ENCODE measurements around the gene C2CD5. TPM values are rescaled to one million over a fixed set of nuclear protein-coding genes. Genes with fewer than 3 reads are reported as not detected.
A peak's percentile ranks its signal among the peaks of the same experiment; 100 is the strongest.

The C2CD5 gene
- total RNA-seq, 4 donors from 2014 or later: 52.7 to 77.4 (median 55.8) TPM

- H3K36me3 ChIP-seq: peaks cover 6 to 15% of the 10 kb centered on the region in 2 donors
- 95 to 98% methylated on average over 2 of the region's 2 CpGs for WGBS, 2 donors
- no peak for DNase-seq
- TF ChIP-seq CTCF (IDR thresholded peaks at IDR 0.05) (no peak), POLR2A (IDR thresholded peaks at IDR 0.05) (no peak)
- intact Hi-C loops (cut with DNase I): no loop called here
- H3K27ac ChIP-seq: no peak overlapping the region
- no peak overlapping the region for H3K4me3 ChIP-seq (replicated peaks in 1 of 3)
- H3K4me1 ChIP-seq: peaks cover 8 to 10% of the 10 kb centered on the region in 2 donors
- no peaks in the 10 kb centered on the region for H3K9me3 ChIP-seq
- H3K27me3 ChIP-seq: no peaks in the 10 kb centered on the region
Measured at GRCh38 chr12:22525426-22525825, 18.9 kb downstream of the C2CD5 start.

GRCh38 chr12:22518998-22519397 is 25.3 kb downstream of the C2CD5 start:
- Histone ChIP-seq H3K27ac (no peak overlapping the region), H3K27me3 (no peaks in the 10 kb centered on the region), H3K4me1 (peaks cover 0 to 4% of the 10 kb centered on the region in 2 donors), H3K4me3 (replicated peaks in 1 of 3) (no peak overlapping the region), H3K36me3 (peaks cover 1 to 14% of the 10 kb centered on the region in 2 donors), H3K9me3 (no peaks in the 10 kb centered on the region)
- no peak for DNase-seq
- 87 to 88% methylated on average over 6 of the region's 6 CpGs for WGBS, 2 donors
- TF ChIP-seq CTCF (IDR thresholded peaks at IDR 0.05): no peak
- intact Hi-C loops (cut with DNase I): no loop called here

GRCh38 chr12:22518060-22518719 is 26.2 kb downstream of the C2CD5 start:
- DNase-seq: peak; percentile 67 to 70
- 3 to 5% methylated on average over 1 of the region's 1 CpG for WGBS, 2 donors
- H3K27ac ChIP-seq: no peak overlapping the region
- peaks cover 0 to 4% of the 10 kb centered on the region in 2 donors for H3K4me1 ChIP-seq
- intact Hi-C loops (cut with DNase I): no loop called here
- no peak overlapping the region for H3K4me3 ChIP-seq (replicated peaks in 1 of 3)
- no peaks in the 10 kb centered on the region for H3K27me3 ChIP-seq
- H3K36me3 ChIP-seq: peaks cover 0 to 14% of the 10 kb centered on the region in 2 donors
- TF ChIP-seq POLR2A (IDR thresholded peaks at IDR 0.05) (no peak), CTCF (IDR thresholded peaks at IDR 0.05) (no peak)
- no peaks in the 10 kb centered on the region for H3K9me3 ChIP-seq

GRCh38 chr12:22514875-22515274 is 29.5 kb downstream of the C2CD5 start:
- Histone ChIP-seq H3K9me3 (no peaks in the 10 kb centered on the region), H3K27ac (no peak overlapping the region), H3K27me3 (no peaks in the 10 kb centered on the region), H3K4me3 (replicated peaks in 1 of 3) (no peak overlapping the region), H3K4me1 (peaks cover 7 to 12% of the 10 kb centered on the region in 2 donors), H3K36me3 (peaks cover 0 to 3% of the 10 kb centered on the region in 2 donors)
- no peak for TF ChIP-seq CTCF (IDR thresholded peaks at IDR 0.05)
- no peak for TF ChIP-seq POLR2A (IDR thresholded peaks at IDR 0.05)
- WGBS, 2 donors: 91 to 95% methylated on average over 1 of the region's 1 CpG
- intact Hi-C loops (cut with DNase I): no loop called here
- no peak for DNase-seq

- H3K4me3 ChIP-seq (replicated peaks in 1 of 3): no peak overlapping the region
- H3K27me3 ChIP-seq: no peaks in the 10 kb centered on the region
- H3K27ac ChIP-seq: no peak overlapping the region
- DNase-seq: no peak
- no peaks in the 10 kb centered on the region for H3K36me3 ChIP-seq
- no peaks in the 10 kb centered on the region for H3K4me1 ChIP-seq
- H3K9me3 ChIP-seq: no peaks in the 10 kb centered on the region
- WGBS, 2 donors: 98% methylated on average over 2 of the region's 2 CpGs
- intact Hi-C loops (cut with DNase I): no loop called here
- TF ChIP-seq POLR2A (IDR thresholded peaks at IDR 0.05) (no peak), CTCF (IDR thresholded peaks at IDR 0.05) (no peak)
Measured at GRCh38 chr12:22505826-22506225, 38.5 kb downstream of the C2CD5 start.
